Measurements from ENCODE around the gene UCKL1.

UCKL1 gene

GRCh38 chr20:63945921-63946920 is 10.0 kb downstream of the UCKL1 start:
- POLR2A ChIA-PET: no interaction called here
- TF ChIP-seq NFRKB (IDR thresholded peaks at IDR 0.05) (no peak), FOXM1 (IDR thresholded peaks at IDR 0.05; ENCODE audit: borderline replicate concordance) (no peak), SP1 (IDR thresholded peaks at IDR 0.05) (no peak), FOXK2 (IDR thresholded peaks at IDR 0.05) (no peak), CTBP1 (IDR thresholded peaks at IDR 0.05; ENCODE audit: borderline replicate concordance) (no peak), BHLHE40 (IDR thresholded peaks at IDR 0.05; ENCODE audit: borderline replicate concordance) (no peak), SUZ12 (IDR thresholded peaks at IDR 0.05) (no peak), ELF4 (IDR thresholded peaks at IDR 0.05) (no peak), TARDBP (IDR thresholded peaks at IDR 0.05) (no peak), L3MBTL2 (conservative IDR thresholded peaks at IDR 0.05) (no peak), FOXA1 (IDR thresholded peaks at IDR 0.05) (no peak), ZNF384 (IDR thresholded peaks at IDR 0.05) (no peak), ARNT (IDR thresholded peaks at IDR 0.05) (no peak), LEF1 (IDR thresholded peaks at IDR 0.05; ENCODE audit: borderline replicate concordance) (no peak), HDGF (IDR thresholded peaks at IDR 0.05; ENCODE audit: borderline replicate concordance) (no peak), PKNOX1 (IDR thresholded peaks at IDR 0.05) (no peak)
- DNase-seq (ENCODE audit: extremely low spot score): no peak
- CTCF ChIA-PET: interaction anchor here (0.6 kb wide), 1 partner anchor 8 kb away, joined by 3 read pairs; no protein-coding TSS in a partner anchor

GRCh38 chr20:63945031-63945658 is 11.1 kb downstream of the UCKL1 start:
- no peak for TF ChIP-seq BHLHE40 (IDR thresholded peaks at IDR 0.05; ENCODE audit: borderline replicate concordance)
- TF ChIP-seq SP1 (IDR thresholded peaks at IDR 0.05): no peak
- no peak for TF ChIP-seq TARDBP (IDR thresholded peaks at IDR 0.05)
- no peak for TF ChIP-seq NFRKB (IDR thresholded peaks at IDR 0.05)
- TF ChIP-seq L3MBTL2 (conservative IDR thresholded peaks at IDR 0.05): no peak
- TF ChIP-seq LEF1 (IDR thresholded peaks at IDR 0.05; ENCODE audit: borderline replicate concordance): no peak
- TF ChIP-seq CTBP1 (IDR thresholded peaks at IDR 0.05; ENCODE audit: borderline replicate concordance): no peak
- no peak for DNase-seq (ENCODE audit: extremely low spot score)
- CTCF ChIA-PET: no interaction called here
- POLR2A ChIA-PET: no interaction called here

GRCh38 chr20:63944078-63944941 is 11.9 kb downstream of the UCKL1 start:
- no peak for DNase-seq (ENCODE audit: extremely low spot score)
- TF ChIP-seq ARNT (IDR thresholded peaks at IDR 0.05) (no peak), SP1 (IDR thresholded peaks at IDR 0.05) (no peak), HDGF (IDR thresholded peaks at IDR 0.05; ENCODE audit: borderline replicate concordance) (no peak), FOXA1 (IDR thresholded peaks at IDR 0.05) (no peak), ZNF384 (IDR thresholded peaks at IDR 0.05) (no peak), LEF1 (IDR thresholded peaks at IDR 0.05; ENCODE audit: borderline replicate concordance) (no peak), L3MBTL2 (conservative IDR thresholded peaks at IDR 0.05) (no peak), FOXM1 (IDR thresholded peaks at IDR 0.05; ENCODE audit: borderline replicate concordance) (no peak), TARDBP (IDR thresholded peaks at IDR 0.05) (no peak)
- CTCF ChIA-PET: no interaction called here
- POLR2A ChIA-PET: interaction anchor here (1.5 kb wide), 1 partner anchor 12 kb away, joined by 5 read pairs; the partner anchor contains the start of gene UCKL1

- TF ChIP-seq FOXA1 (IDR thresholded peaks at IDR 0.05): no peak
- no peak for TF ChIP-seq CTBP1 (IDR thresholded peaks at IDR 0.05; ENCODE audit: borderline replicate concordance)
- TF ChIP-seq HDGF (IDR thresholded peaks at IDR 0.05; ENCODE audit: borderline replicate concordance): no peak
- no peak for TF ChIP-seq PKNOX1 (IDR thresholded peaks at IDR 0.05)
- no peak for TF ChIP-seq LEF1 (IDR thresholded peaks at IDR 0.05; ENCODE audit: borderline replicate concordance)
- no peak for TF ChIP-seq ARNT (IDR thresholded peaks at IDR 0.05)
- ChIA-PET CTCF (no interaction called here), POLR2A (interaction anchor here (1.1 to 1.5 kb wide), 2 partner anchors 8 to 12 kb away, joined by 3 to 5 read pairs; partner anchors contain the start of gene UCKL1)
- no peak for DNase-seq (ENCODE audit: extremely low spot score)
Observed at GRCh38 chr20:63943808-63944077, 12.5 kb downstream of the UCKL1 start.

DNA sequence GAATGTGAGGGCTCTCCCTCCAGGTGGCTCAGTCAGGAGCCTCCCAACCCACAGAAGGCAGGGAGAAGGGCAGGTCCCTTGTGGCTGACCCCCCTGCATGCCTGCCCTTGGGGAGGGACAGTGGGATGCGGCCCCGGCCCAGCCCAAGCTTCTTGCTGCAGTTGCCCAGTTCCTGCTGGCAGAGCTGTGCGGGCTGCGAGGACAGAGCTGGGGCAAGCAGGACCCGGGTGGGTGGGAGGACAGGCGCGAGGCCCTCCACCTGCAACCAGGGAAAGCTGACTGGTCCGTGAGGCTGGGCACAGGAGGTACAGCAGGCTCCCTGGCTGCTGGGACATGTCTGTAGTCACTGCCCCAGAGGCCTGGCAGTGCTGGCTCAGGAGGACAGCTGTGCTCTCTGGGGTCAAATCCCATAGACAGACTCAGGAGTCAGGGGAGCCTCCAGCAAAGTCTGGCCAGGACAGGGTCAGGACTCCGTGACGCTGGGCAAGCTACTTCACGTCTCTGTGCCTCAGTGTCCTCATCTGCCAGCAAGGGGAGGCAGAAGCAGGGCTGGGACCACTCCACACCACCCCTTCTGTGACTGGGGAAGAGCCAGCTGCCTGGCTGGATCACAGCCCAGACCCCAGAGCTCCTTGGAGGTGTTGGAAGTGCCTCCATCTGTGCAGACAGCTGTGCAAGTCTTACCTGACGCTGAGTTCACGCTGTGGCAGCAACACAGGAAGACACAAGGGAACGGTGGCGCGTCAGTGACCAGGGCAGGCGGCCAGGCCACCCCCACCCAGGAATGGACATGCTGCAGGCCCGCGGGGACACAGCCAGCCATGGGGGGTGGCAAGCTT is 13.0 kb downstream of the UCKL1 start:
- ChIA-PET POLR2A (interaction anchor here (1.1 to 1.5 kb wide), 2 partner anchors 8 to 13 kb away, joined by 3 to 5 read pairs; partner anchors contain the start of gene UCKL1), CTCF (interaction anchor here (0.6 kb wide), 1 partner anchor 90 kb away, joined by 5 read pairs; no protein-coding TSS in a partner anchor)
- no peak for DNase-seq (ENCODE audit: extremely low spot score)
- TF ChIP-seq TARDBP (IDR thresholded peaks at IDR 0.05) (no peak), HDGF (IDR thresholded peaks at IDR 0.05; ENCODE audit: borderline replicate concordance) (no peak), SP1 (IDR thresholded peaks at IDR 0.05) (no peak), FOXM1 (IDR thresholded peaks at IDR 0.05; ENCODE audit: borderline replicate concordance) (no peak), SUZ12 (IDR thresholded peaks at IDR 0.05) (no peak), CTBP1 (IDR thresholded peaks at IDR 0.05; ENCODE audit: borderline replicate concordance) (no peak), FOXA1 (IDR thresholded peaks at IDR 0.05) (no peak), L3MBTL2 (conservative IDR thresholded peaks at IDR 0.05) (no peak), LEF1 (IDR thresholded peaks at IDR 0.05; ENCODE audit: borderline replicate concordance) (no peak), ARNT (IDR thresholded peaks at IDR 0.05) (no peak), ELF4 (IDR thresholded peaks at IDR 0.05) (no peak), PKNOX1 (IDR thresholded peaks at IDR 0.05) (no peak), BHLHE40 (IDR thresholded peaks at IDR 0.05; ENCODE audit: borderline replicate concordance) (no peak)
